Naive thymus-derived CD8-positive, alpha-beta T cell (primary cell): Measurements from ENCODE around the gene KCNN3. TPM values are rescaled to one million over a fixed set of nuclear protein-coding genes. Genes with fewer than 3 reads are reported as not detected.

Experiments used
- ATAC-seq, 2 donors: fragments of 150-1000 bp; cut with Tn5 transposase in 1 of 2; sonication (Bioruptor Pico), chemical (Tn5 transposase) in 1 of 2; 1 replicate in 1 of 2; 2 replicates in 1 of 2; pipeline ENCODE4 v1.10.0; 2021; ENCODE audit warnings: mild to moderate bottlenecking in 2 of 2, moderate library complexity in 2 of 2
- POLR2A ChIA-PET: fragments of 350-600 bp; sonication (Branson Sonifier 250); formaldehyde crosslinking; loops from one replicate; lab custom pipeline; 2021; ENCODE audit warnings: antibody characterized with exemption; lab: Charles Lee
- DNase-seq, 10 donors: peaks; one replicate each; pipeline versions ENCODE4 v3.0.0 to v3.0.0-alpha.2; 2020 to 2022
- H3K27ac Mint-ChIP-seq, 10 donors: one replicate each; pipeline ENCODE4 v1.8.0; 2020 to 2022; ENCODE audit warnings: mild to moderate bottlenecking in 10 of 10, mixed read lengths in 10 of 10, moderate library complexity in 4 of 10, inconsistent platforms in 1 of 10
- H3K27me3 Mint-ChIP-seq, 5 donors: one replicate each; pipeline ENCODE4 v1.8.0; 2021 to 2022; ENCODE audit warnings: mixed read lengths in 5 of 5
- H3K36me3 Mint-ChIP-seq, 3 donors: one replicate each; pipeline ENCODE4 v1.8.0; 2020 to 2022; ENCODE audit warnings: mixed read lengths in 3 of 3, mild to moderate bottlenecking in 2 of 3, inconsistent platforms in 1 of 3
- H3K4me1 Mint-ChIP-seq, 4 donors: one replicate each; pipeline ENCODE4 v1.8.0; 2021 to 2022; ENCODE audit warnings: mixed read lengths in 4 of 4
- H3K4me3 Mint-ChIP-seq, 10 donors: one replicate each; pipeline ENCODE4 v1.8.0; 2020 to 2022; ENCODE audit warnings: mild to moderate bottlenecking in 10 of 10, mixed read lengths in 10 of 10, moderate library complexity in 6 of 10, inconsistent platforms in 1 of 10
- H3K9me3 Mint-ChIP-seq, 9 donors: one replicate each; pipeline ENCODE4 v1.8.0; 2020 to 2022; ENCODE audit warnings: mixed read lengths in 9 of 9, mild to moderate bottlenecking in 3 of 9, inconsistent platforms in 1 of 9, moderate library complexity in 1 of 9
- polyA plus RNA-seq, 3 donors: library from polyadenylated mRNA; unstranded; fragments of 300-500 nt; fragmentation: Illumina TruSeq; gene quantifications; one replicate each; pipeline ENCODE4 v1.2.3, GENCODE V29; 2021
- total RNA-seq, 8 experiments: library from RNA in 2 of 8; stranded (reverse) in 2 of 8; gene quantifications; one replicate each; pipeline ENCODE4 v1.2.3 and lab custom pipeline; 2021 to 2026

KCNN3 gene
- total and polyA plus RNA-seq, 5 experiments from 2014 or later: 0.08 TPM; not detected in 4

GRCh38 chr1:154843636-154844296, 26.3 kb downstream of the KCNN3 start:
- Mint-ChIP-seq H3K9me3 (no peaks in the 10 kb centered on the region), H3K27ac (no peak overlapping the region), H3K27me3 (peaks cover 0 to 5% (median 0%) of the 10 kb centered on the region in 5 donors), H3K4me1 (peaks cover 0 to 9% (median 4%) of the 10 kb centered on the region in 4 donors), H3K4me3 (no peak overlapping the region), H3K36me3 (no peaks in the 10 kb centered on the region)
- POLR2A ChIA-PET: interaction anchor here (0.7 kb wide), 1 partner anchor 52 kb away, joined by 7 read pairs; no protein-coding TSS in a partner anchor
- ATAC-seq (no peak), DNase-seq (no peak)

DNA sequence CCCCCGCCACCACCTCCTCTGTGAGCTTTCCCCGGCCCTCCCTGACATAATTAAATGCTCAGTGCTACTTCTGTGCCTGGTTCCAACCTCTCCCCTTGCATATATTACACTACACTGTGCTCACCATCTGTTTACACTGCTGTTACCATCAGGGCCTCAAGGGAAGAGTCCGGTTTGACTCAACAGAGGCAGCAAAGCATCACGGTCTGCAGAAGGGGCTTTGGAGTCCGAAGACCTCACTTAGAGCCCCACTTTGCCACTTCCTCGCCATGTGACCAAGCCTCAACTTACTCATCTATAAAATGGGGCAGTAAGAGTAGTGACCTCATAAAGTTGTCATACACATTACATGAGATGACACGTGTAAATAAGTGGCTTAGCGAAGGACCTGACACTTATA, 27.4 kb downstream of the KCNN3 start:
- Mint-ChIP-seq H3K27me3 (no peaks in the 10 kb centered on the region), H3K4me1 (peaks cover 0 to 6% (median 2%) of the 10 kb centered on the region in 4 donors), H3K27ac (peak overlapping the region in 2 of 10 donors; percentile 16 to 81), H3K36me3 (no peaks in the 10 kb centered on the region), H3K4me3 (no peak overlapping the region), H3K9me3 (no peaks in the 10 kb centered on the region)
- ATAC-seq (no peak), DNase-seq (no peak)
- POLR2A ChIA-PET: no interaction called here

- H3K36me3 Mint-ChIP-seq: no peaks in the 10 kb centered on the region
- peaks cover 0 to 6% (median 2%) of the 10 kb centered on the region in 4 donors for H3K4me1 Mint-ChIP-seq
- no peaks in the 10 kb centered on the region for H3K9me3 Mint-ChIP-seq
- no peak for ATAC-seq
- no peak for DNase-seq
- H3K27ac Mint-ChIP-seq: peak overlapping the region in 1 of 10 donors; percentile 43
- H3K4me3 Mint-ChIP-seq: no peak overlapping the region
- peaks cover 0 to 3% (median 0%) of the 10 kb centered on the region in 5 donors for H3K27me3 Mint-ChIP-seq
- POLR2A ChIA-PET: no interaction called here
Observed at GRCh38 chr1:154841384-154841783, 28.7 kb downstream of the KCNN3 start.

- POLR2A ChIA-PET: no interaction called here
- H3K27ac Mint-ChIP-seq: peak overlapping the region in 2 of 10 donors; percentile 34 to 62
- H3K36me3 Mint-ChIP-seq: no peaks in the 10 kb centered on the region
- peaks cover 0 to 3% (median 0%) of the 10 kb centered on the region in 5 donors for H3K27me3 Mint-ChIP-seq
- no peak for ATAC-seq
- peaks cover 0 to 2% (median 0%) of the 10 kb centered on the region in 4 donors for H3K4me1 Mint-ChIP-seq
- DNase-seq: no peak
- no peak overlapping the region for H3K4me3 Mint-ChIP-seq
- no peaks in the 10 kb centered on the region for H3K9me3 Mint-ChIP-seq
Observed at GRCh38 chr1:154840269-154841176, 29.6 kb downstream of the KCNN3 start.

DNA sequence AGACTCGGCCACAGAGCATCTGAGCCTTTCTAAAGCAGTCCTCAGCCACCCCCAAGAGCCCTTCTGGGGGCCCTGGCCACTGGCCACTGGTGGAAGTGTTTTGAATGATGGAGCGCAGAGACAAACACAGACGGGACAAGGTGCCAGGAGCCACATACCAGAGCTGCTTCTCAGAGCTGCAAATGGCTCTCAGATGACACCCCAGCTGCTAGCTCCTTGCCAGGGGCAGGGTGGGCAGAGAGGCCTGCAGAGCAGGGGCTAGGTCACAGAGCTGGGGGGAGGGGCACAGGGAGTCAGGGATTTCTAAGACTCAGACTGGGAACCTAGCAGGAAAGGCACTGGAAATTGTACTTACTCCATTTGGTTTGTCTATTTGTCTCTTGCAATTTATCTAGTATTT, 30.4 kb downstream of the KCNN3 start:
- ATAC-seq (no peak), DNase-seq (no peak)
- H3K9me3 Mint-ChIP-seq: no peaks in the 10 kb centered on the region
- H3K4me3 Mint-ChIP-seq: no peak overlapping the region
- peaks cover 0 to 3% (median 0%) of the 10 kb centered on the region in 5 donors for H3K27me3 Mint-ChIP-seq
- POLR2A ChIA-PET: interaction anchor here (1.0 kb wide), 1 partner anchor 31 kb away, joined by 3 read pairs; no protein-coding TSS in a partner anchor
- no peaks in the 10 kb centered on the region for H3K36me3 Mint-ChIP-seq
- H3K27ac Mint-ChIP-seq: peak overlapping the region in 2 of 10 donors; percentile 47 to 62
- H3K4me1 Mint-ChIP-seq: peaks cover 0 to 2% (median 0%) of the 10 kb centered on the region in 4 donors

DNA sequence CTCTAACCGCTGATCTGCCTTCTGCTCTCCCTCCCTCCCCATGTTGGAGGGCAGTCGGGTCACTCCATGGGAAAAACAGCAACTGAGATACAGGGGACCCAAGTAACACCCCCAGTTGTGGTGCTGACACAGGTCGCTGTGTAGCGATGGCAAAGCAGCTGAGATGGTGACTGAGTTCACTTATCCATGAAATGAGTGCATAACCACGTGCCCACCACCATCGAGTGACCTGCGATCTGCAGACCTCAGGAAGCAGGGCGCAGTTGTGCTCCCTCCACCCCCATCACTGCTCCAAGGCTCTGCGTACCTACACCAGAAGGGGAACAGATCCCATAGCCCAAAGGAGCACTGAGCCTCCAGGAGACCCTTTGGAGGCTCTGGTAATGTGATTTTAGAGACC, 31.1 kb downstream of the KCNN3 start:
- Mint-ChIP-seq H3K36me3 (no peaks in the 10 kb centered on the region), H3K4me1 (peaks cover 0 to 2% (median 0%) of the 10 kb centered on the region in 4 donors), H3K9me3 (no peaks in the 10 kb centered on the region), H3K27me3 (peaks cover 0 to 3% (median 0%) of the 10 kb centered on the region in 5 donors), H3K4me3 (no peak overlapping the region), H3K27ac (no peak overlapping the region)
- no peak for ATAC-seq
- POLR2A ChIA-PET: interaction anchor here (1.0 kb wide), 1 partner anchor 31 kb away, joined by 3 read pairs; no protein-coding TSS in a partner anchor
- DNase-seq: no peak

DNA sequence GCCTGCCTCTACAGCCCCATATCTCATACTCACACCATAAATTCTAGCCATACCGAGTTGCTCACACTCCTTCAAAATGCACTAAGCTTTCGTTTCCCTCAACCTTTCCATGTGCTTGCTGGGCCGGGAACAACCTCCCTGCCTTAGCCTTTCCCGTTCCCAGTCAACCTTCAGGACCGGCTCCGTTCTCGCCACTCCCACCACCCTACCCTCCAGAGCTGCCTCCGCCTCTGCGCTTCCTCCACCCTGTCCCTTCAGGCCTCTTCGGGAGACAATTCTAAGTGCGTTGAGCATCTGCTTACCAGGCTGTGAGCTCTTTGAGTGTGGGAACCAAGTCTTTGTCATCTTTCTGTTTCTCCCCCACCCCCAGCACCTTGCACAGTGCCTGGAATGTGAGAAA, 31.6 kb downstream of the KCNN3 start:
- peaks cover 0 to 3% (median 0%) of the 10 kb centered on the region in 5 donors for H3K27me3 Mint-ChIP-seq
- no peak overlapping the region for H3K4me3 Mint-ChIP-seq
- POLR2A ChIA-PET: no interaction called here
- ATAC-seq: no peak
- no peak overlapping the region for H3K27ac Mint-ChIP-seq
- H3K4me1 Mint-ChIP-seq: peaks cover 0 to 2% (median 0%) of the 10 kb centered on the region in 4 donors
- DNase-seq: no peak
- no peaks in the 10 kb centered on the region for H3K36me3 Mint-ChIP-seq
- no peaks in the 10 kb centered on the region for H3K9me3 Mint-ChIP-seq

DNA sequence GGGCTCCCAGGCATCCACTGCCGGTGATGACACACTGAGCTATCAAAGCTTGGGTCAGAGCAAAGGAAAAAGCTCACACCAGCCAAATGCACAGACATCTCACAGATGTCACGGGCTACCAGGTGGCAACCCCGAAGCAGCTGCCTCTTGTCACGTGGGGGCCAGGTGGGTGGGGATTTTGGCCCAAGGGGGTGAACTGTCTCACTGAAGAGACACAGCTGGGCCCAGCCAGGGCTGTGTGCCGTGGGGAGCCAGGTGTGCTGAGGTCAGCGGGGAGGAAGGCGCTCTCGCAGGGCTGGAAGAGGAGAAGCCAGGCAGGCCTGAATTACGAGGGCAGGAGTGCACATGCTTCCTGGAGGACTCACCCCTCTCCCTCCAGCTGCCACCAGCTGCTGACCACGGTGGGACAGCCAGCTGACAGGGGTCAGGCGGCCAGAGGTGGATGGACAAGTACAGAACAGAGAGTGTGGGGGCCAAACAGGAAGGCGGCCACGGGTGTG, 32.4 kb downstream of the KCNN3 start:
- H3K27ac Mint-ChIP-seq: no peak overlapping the region
- peaks cover 0 to 3% (median 0%) of the 10 kb centered on the region in 5 donors for H3K27me3 Mint-ChIP-seq
- H3K4me1 Mint-ChIP-seq: peaks cover 0 to 2% (median 0%) of the 10 kb centered on the region in 4 donors
- H3K9me3 Mint-ChIP-seq: no peaks in the 10 kb centered on the region
- no peak for DNase-seq
- no peak overlapping the region for H3K4me3 Mint-ChIP-seq
- ATAC-seq: no peak
- H3K36me3 Mint-ChIP-seq: no peaks in the 10 kb centered on the region
- POLR2A ChIA-PET: no interaction called here

DNA sequence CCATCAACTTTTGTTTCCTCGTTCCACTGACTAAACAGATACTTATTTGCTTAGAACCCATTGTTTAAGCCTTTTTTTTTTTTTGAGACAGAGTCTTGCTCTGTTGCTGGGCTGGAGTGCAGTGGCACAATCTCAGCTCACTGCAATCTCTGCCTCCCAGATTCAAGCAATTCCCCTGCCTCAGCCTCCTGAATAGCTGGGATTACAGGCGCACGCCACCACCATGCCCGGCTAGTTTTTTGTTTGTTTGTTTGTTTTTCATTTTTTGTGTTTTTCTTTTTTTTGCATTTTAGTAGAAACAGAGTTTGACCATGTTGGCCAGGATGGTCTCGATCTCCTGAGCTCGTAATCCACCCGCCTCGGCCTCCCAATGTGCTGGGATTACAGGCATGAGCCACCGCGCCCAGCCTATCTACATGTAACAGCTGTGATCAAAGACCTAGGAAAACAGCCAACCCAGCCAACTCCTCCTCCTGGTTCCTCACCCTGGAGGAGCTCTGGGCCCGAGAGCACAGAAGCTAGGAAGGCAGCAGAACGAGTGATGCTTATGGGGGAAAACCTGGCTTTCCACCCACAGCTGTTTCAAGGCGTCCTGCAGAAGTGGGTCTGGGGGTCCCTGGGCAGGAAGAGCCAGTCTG, 32.9 kb downstream of the KCNN3 start:
- Mint-ChIP-seq H3K27me3 (peaks cover 0 to 3% (median 0%) of the 10 kb centered on the region in 5 donors), H3K9me3 (no peaks in the 10 kb centered on the region), H3K4me3 (no peak overlapping the region), H3K4me1 (peaks cover 0 to 2% (median 0%) of the 10 kb centered on the region in 4 donors), H3K27ac (no peak overlapping the region), H3K36me3 (no peaks in the 10 kb centered on the region)
- no peak for DNase-seq
- POLR2A ChIA-PET: no interaction called here
- ATAC-seq: no peak

- POLR2A ChIA-PET: no interaction called here
- Mint-ChIP-seq H3K27me3 (peaks cover 0 to 3% (median 0%) of the 10 kb centered on the region in 5 donors), H3K4me3 (no peak overlapping the region), H3K27ac (no peak overlapping the region), H3K36me3 (no peaks in the 10 kb centered on the region), H3K4me1 (peaks cover 0 to 2% (median under 1%) of the 10 kb centered on the region in 4 donors), H3K9me3 (no peaks in the 10 kb centered on the region)
- DNase-seq: no peak
- ATAC-seq: no peak
Observed at GRCh38 chr1:154835531-154836324, 34.4 kb downstream of the KCNN3 start.

DNA sequence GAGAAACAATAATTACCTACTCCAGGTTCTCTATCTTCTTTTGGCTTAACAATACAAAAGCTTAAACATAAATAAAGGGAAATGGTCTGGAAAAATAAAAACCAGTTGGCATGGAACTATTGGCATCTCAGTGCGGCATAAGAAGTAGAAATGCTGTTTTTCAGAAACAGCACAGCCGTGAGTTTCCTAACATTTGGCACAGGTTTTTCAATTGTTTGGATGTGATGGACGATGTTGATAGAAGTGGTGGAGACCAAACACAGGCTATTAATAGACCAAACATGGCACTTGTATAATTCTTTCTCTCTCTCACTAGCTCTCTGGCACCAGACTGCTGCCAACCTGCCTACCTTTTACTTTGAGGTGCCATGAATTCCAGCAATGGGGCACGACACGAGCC, 36.2 kb downstream of the KCNN3 start:
- Mint-ChIP-seq H3K27me3 (peaks cover 0 to 3% (median 0%) of the 10 kb centered on the region in 5 donors), H3K4me1 (peaks cover 0 to 1% (median 0%) of the 10 kb centered on the region in 4 donors), H3K36me3 (no peaks in the 10 kb centered on the region), H3K9me3 (no peaks in the 10 kb centered on the region), H3K4me3 (no peak overlapping the region), H3K27ac (no peak overlapping the region)
- POLR2A ChIA-PET: interaction anchor here (0.5 kb wide), 1 partner anchor 189 kb away, joined by 3 read pairs; no protein-coding TSS in a partner anchor
- no peak for ATAC-seq
- no peak for DNase-seq
